Neural progenitor cell (in vitro differentiated cells): ENCODE data around the gene STK33. TPM values are rescaled to one million over a fixed set of nuclear protein-coding genes. Genes with fewer than 3 reads are reported as not detected.

Experiments used
- DNase-seq: peaks from one replicate; pipeline ENCODE4 v3.0.0-alpha.2; 2016; ENCODE audit warnings: low spot score
- H2AFZ ChIP-seq: fragments of 200-600 bp; sonication (generic); replicated peaks from 2 replicates; pipeline ENCODE4 v1.6.1; 2016; ENCODE audit warnings: antibody characterized with exemption
- H3F3A ChIP-seq: fragments of 200-600 bp; sonication (generic); 2 replicates; pipeline ENCODE4 v1.6.1; 2016; ENCODE audit warnings: antibody characterized with exemption, low read depth
- H3K27ac ChIP-seq: fragments of 200-600 bp; sonication (generic); 2 replicates; pipeline ENCODE4 v1.5.1; 2016; ENCODE audit warnings: mild to moderate bottlenecking
- H3K27me3 ChIP-seq: fragments of 200-600 bp; sonication (generic); 2 replicates; pipeline ENCODE4 v1.6.1; 2016; ENCODE audit warnings: mild to moderate bottlenecking, moderate library complexity
- H3K36me3 ChIP-seq: fragments of 200-600 bp; sonication (generic); 2 replicates; pipeline ENCODE4 v1.5.1; 2016
- H3K4me1 ChIP-seq: fragments of 200-600 bp; sonication (generic); 2 replicates; pipeline ENCODE4 v1.6.1; 2016; ENCODE audit warnings: mixed run types
- H3K4me2 ChIP-seq: fragments of 200-600 bp; sonication (generic); 2 replicates; pipeline ENCODE4 v1.6.1; 2016
- H3K4me3 ChIP-seq: fragments of 200-600 bp; sonication (generic); 2 replicates; pipeline ENCODE4 v1.5.1; 2016
- H3K79me2 ChIP-seq: fragments of 200-600 bp; sonication (generic); 2 replicates; pipeline ENCODE4 v1.6.1; 2016; ENCODE audit warnings: low read depth
- H3K9ac ChIP-seq: fragments of 200-600 bp; sonication (generic); 2 replicates; pipeline ENCODE4 v1.6.1; 2016
- H3K9me3 ChIP-seq: fragments of 200-600 bp; sonication (generic); 2 replicates; pipeline ENCODE4 v1.5.1; 2016; ENCODE audit warnings: low read depth
- H4K20me1 ChIP-seq: fragments of 200-600 bp; sonication (generic); 2 replicates; pipeline ENCODE4 v1.6.1; 2016; ENCODE audit warnings: low read depth
- H3K27ac Mint-ChIP-seq: 3 replicates; pipeline ENCODE4 v1.8.0; 2021; ENCODE audit warnings: mixed read lengths
- H3K27me3 Mint-ChIP-seq: 2 replicates; pipeline ENCODE4 v1.8.0; 2022; ENCODE audit warnings: low read depth, mild to moderate bottlenecking, inconsistent platforms, moderate library complexity, mixed read lengths; ENCODE audit not compliant: insufficient read depth
- H3K36me3 Mint-ChIP-seq: 3 replicates; pipeline ENCODE4 v1.8.0; 2021; ENCODE audit warnings: mixed read lengths
- H3K4me1 Mint-ChIP-seq: 3 replicates; pipeline ENCODE4 v1.8.0; 2021; ENCODE audit warnings: mixed read lengths
- H3K4me3 Mint-ChIP-seq: 3 replicates; pipeline ENCODE4 v1.8.0; 2021; ENCODE audit warnings: mild to moderate bottlenecking, moderate library complexity, mixed read lengths
- H3K9me3 Mint-ChIP-seq: 3 replicates; pipeline ENCODE4 v1.8.0; 2020; ENCODE audit warnings: mixed read lengths
- CTCF ChIP-seq: fragments of 200-600 bp; sonication (generic); IDR thresholded peaks from 2 replicates; pipeline ENCODE4 v1.5.1; 2017; ENCODE audit warnings: antibody characterized with exemption, mild to moderate bottlenecking
- EZH2 ChIP-seq: fragments of 200-600 bp; sonication (generic); IDR thresholded peaks from 2 replicates; pipeline ENCODE4 v1.6.1; 2017; ENCODE audit warnings: antibody characterized with exemption, mild to moderate bottlenecking, moderate library complexity
- EZH2phosphoT487 ChIP-seq: fragments of 200-600 bp; sonication (generic); IDR thresholded peaks from 2 replicates; pipeline ENCODE4 v1.6.1; 2017; ENCODE audit warnings: antibody characterized with exemption
- total RNA-seq: library from RNA; depleted of rRNA; stranded (reverse); fragments of >200 nt; gene quantifications from 2 replicates; pipeline ENCODE4 v1.2.3, GENCODE V29; 2015; ENCODE audit warnings: low replicate concordance

Gene STK33
- total RNA-seq, 1 donor from 2014 or later = 56.5 TPM

- Histone ChIP-seq H3K9ac (no peak overlapping the region), H4K20me1 (no peaks in the 10 kb centered on the region), H3K4me3 (no peak overlapping the region), H3K36me3 (peaks cover 4% of the 10 kb centered on the region), H3K4me1 (no peaks in the 10 kb centered on the region), H3K4me2 (no peak overlapping the region), H2AFZ (no peak overlapping the region), H3K27me3 (no peaks in the 10 kb centered on the region), H3K27ac (no peak overlapping the region), H3F3A (no peaks in the 10 kb centered on the region), H3K9me3 (no peaks in the 10 kb centered on the region), H3K79me2 (no peaks in the 10 kb centered on the region)
- Mint-ChIP-seq H3K9me3 (peaks cover 4% of the 10 kb centered on the region), H3K4me3 (no peak overlapping the region), H3K27me3 (no peaks in the 10 kb centered on the region), H3K27ac (no peak overlapping the region), H3K36me3 (peaks cover 34% of the 10 kb centered on the region), H3K4me1 (no peaks in the 10 kb centered on the region)
- TF ChIP-seq CTCF (no peak), EZH2phosphoT487 (no peak), EZH2 (no peak)
- DNase-seq = no peak
Observed at GRCh38 chr11:8429483-8429882, 164.5 kb downstream of the STK33 start.

GRCh38 chr11:8426076-8426475 lies 168.0 kb downstream of the STK33 start:
- Histone ChIP-seq H3K9ac (no peak overlapping the region), H3K36me3 (no peaks in the 10 kb centered on the region), H3F3A (no peaks in the 10 kb centered on the region), H3K4me2 (no peak overlapping the region), H2AFZ (no peak overlapping the region), H3K79me2 (no peaks in the 10 kb centered on the region), H3K4me1 (no peaks in the 10 kb centered on the region), H3K9me3 (no peaks in the 10 kb centered on the region), H3K4me3 (no peak overlapping the region), H4K20me1 (no peaks in the 10 kb centered on the region), H3K27me3 (no peaks in the 10 kb centered on the region), H3K27ac (no peak overlapping the region)
- Mint-ChIP-seq H3K4me3 (no peak overlapping the region), H3K36me3 (peaks cover 23% of the 10 kb centered on the region), H3K27ac (no peak overlapping the region), H3K4me1 (no peaks in the 10 kb centered on the region), H3K9me3 (peaks cover 4% of the 10 kb centered on the region), H3K27me3 (no peaks in the 10 kb centered on the region)
- no peak for TF ChIP-seq EZH2phosphoT487
- no peak for TF ChIP-seq EZH2
- TF ChIP-seq CTCF = no peak
- no peak for DNase-seq

- Histone ChIP-seq H3K9ac (no peak overlapping the region), H3K79me2 (no peaks in the 10 kb centered on the region), H3K9me3 (no peaks in the 10 kb centered on the region), H2AFZ (no peak overlapping the region), H3K36me3 (no peaks in the 10 kb centered on the region), H3K27me3 (no peaks in the 10 kb centered on the region), H3K4me3 (no peak overlapping the region), H3K4me2 (no peak overlapping the region), H3K27ac (no peak overlapping the region), H4K20me1 (no peaks in the 10 kb centered on the region), H3F3A (no peaks in the 10 kb centered on the region), H3K4me1 (no peaks in the 10 kb centered on the region)
- Mint-ChIP-seq H3K36me3 (peaks cover 6% of the 10 kb centered on the region), H3K27me3 (no peaks in the 10 kb centered on the region), H3K4me1 (no peaks in the 10 kb centered on the region), H3K9me3 (no peaks in the 10 kb centered on the region), H3K4me3 (no peak overlapping the region), H3K27ac (no peak overlapping the region)
- DNase-seq = no peak
- TF ChIP-seq EZH2phosphoT487 (no peak), CTCF (no peak), EZH2 (no peak)
Observed at GRCh38 chr11:8415195-8415594, 178.8 kb downstream of the STK33 start.
